Prostate gland (tissue), 2 donors: ENCODE results near the gene AOC1.

ENCODE experiments used
- POLR2A ChIP-seq: fragments of 450-650 bp; IDR thresholded peaks from one replicate; pipeline ENCODE4 v1.6.1; 2016; ENCODE audit warnings: antibody characterized with exemption, mild to moderate bottlenecking
- POLR2AphosphoS5 ChIP-seq: sonication (generic); formaldehyde crosslinking; IDR thresholded peaks from one replicate; pipeline ENCODE4 v1.6.1; 2017; ENCODE audit warnings: antibody characterized with exemption
- TF ChIP-seq, protein P1 (sequence below), 4 experiments: fragments of 200-600 bp in 2 of 4; fragments of 450-650 bp in 2 of 4; sonication (generic) in 2 of 4; IDR thresholded peaks; 1 replicate in 3 of 4; 2 replicates in 1 of 4; pipeline ENCODE4 v1.5.1; 2016 to 2019; ENCODE audit warnings: antibody characterized with exemption in 4 of 4, mild to moderate bottlenecking in 2 of 4, moderate library complexity in 2 of 4

DNA sequence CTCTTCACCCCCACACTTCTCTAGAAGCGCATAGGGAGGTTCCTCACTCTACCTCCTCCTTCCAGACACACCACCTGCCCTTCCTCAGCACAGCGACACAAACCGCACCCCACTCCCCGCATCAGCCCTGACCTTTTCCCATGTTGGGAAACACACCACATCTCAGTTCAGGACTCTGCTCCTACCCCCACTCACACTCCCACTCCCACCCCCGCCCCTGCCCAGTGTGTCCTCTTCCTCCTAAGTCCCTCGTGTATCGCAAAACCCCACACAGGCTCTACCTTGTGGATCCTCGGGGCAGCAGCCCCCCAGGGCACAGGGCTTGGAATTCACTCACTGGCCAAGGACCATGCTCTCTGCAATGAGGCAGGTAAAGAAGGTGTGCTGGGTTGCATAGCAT, 4.2 kb upstream of the AOC1 start:
- TF ChIP-seq, protein P1, sequence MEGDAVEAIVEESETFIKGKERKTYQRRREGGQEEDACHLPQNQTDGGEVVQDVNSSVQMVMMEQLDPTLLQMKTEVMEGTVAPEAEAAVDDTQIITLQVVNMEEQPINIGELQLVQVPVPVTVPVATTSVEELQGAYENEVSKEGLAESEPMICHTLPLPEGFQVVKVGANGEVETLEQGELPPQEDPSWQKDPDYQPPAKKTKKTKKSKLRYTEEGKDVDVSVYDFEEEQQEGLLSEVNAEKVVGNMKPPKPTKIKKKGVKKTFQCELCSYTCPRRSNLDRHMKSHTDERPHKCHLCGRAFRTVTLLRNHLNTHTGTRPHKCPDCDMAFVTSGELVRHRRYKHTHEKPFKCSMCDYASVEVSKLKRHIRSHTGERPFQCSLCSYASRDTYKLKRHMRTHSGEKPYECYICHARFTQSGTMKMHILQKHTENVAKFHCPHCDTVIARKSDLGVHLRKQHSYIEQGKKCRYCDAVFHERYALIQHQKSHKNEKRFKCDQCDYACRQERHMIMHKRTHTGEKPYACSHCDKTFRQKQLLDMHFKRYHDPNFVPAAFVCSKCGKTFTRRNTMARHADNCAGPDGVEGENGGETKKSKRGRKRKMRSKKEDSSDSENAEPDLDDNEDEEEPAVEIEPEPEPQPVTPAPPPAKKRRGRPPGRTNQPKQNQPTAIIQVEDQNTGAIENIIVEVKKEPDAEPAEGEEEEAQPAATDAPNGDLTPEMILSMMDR (IDR thresholded peaks at IDR 0.05): no peak
- TF ChIP-seq POLR2A (no peak), POLR2AphosphoS5 (no peak)
